SK-N-SH treated with all-trans-retinoic acid at 6 μM for 48 hours (cell line): ENCODE measurements around the gene XCL1.

Experiments used
- ARNTL ChIP-seq: fragments of 450-650 bp; formaldehyde crosslinking; IDR thresholded peaks from 2 replicates; pipeline ENCODE4 v1.5.0; 2020; ENCODE audit warnings: low read depth, mild to moderate bottlenecking, moderate library complexity, borderline replicate concordance
- CREB5 ChIP-seq: fragments of 250-450 bp; sonication (Bioruptor Pico); IDR thresholded peaks from 2 replicates; pipeline ENCODE4 v1.5.1; 2020; ENCODE audit warnings: low read depth, mild to moderate bottlenecking, moderate library complexity
- CSRNP3 ChIP-seq: fragments of 250-450 bp; sonication (Bioruptor Pico); IDR thresholded peaks from 2 replicates; pipeline ENCODE4 v1.5.1; 2021; ENCODE audit warnings: mild to moderate bottlenecking, moderate library complexity
- ISL1 ChIP-seq: fragments of 250-450 bp; sonication (Bioruptor Pico); IDR thresholded peaks from 2 replicates; pipeline ENCODE4 v2.1.2; 2022; ENCODE audit warnings: mild to moderate bottlenecking, moderate library complexity
- PATZ1 ChIP-seq: fragments of 250-450 bp; sonication (Bioruptor Pico); IDR thresholded peaks from 2 replicates; pipeline ENCODE4 v1.8.0; 2020; ENCODE audit warnings: mild to moderate bottlenecking, moderate library complexity, borderline replicate concordance
- PPARA ChIP-seq: fragments of 250-450 bp; sonication (Bioruptor Pico); IDR thresholded peaks from 2 replicates; pipeline ENCODE4 v1.5.0; 2020; ENCODE audit warnings: mild to moderate bottlenecking, borderline replicate concordance
- RARB ChIP-seq: fragments of 250-450 bp; sonication (Bioruptor Pico); IDR thresholded peaks from 2 replicates; pipeline ENCODE4 v1.8.0; 2021; ENCODE audit warnings: mild to moderate bottlenecking, moderate library complexity
- SNAI2 ChIP-seq: fragments of 250-450 bp; sonication (Bioruptor Pico); IDR thresholded peaks from 2 replicates; pipeline ENCODE4 v1.5.0; 2020; ENCODE audit warnings: mild to moderate bottlenecking, moderate library complexity
- TOX ChIP-seq: fragments of 250-450 bp; sonication (Bioruptor Pico); IDR thresholded peaks from 2 replicates; pipeline ENCODE4 v1.8.0; 2021; ENCODE audit warnings: mild to moderate bottlenecking, moderate library complexity, borderline replicate concordance
- ZFP3 ChIP-seq: fragments of 250-450 bp; sonication (Bioruptor Pico); IDR thresholded peaks from 2 replicates; pipeline ENCODE4 v1.5.0; 2020; ENCODE audit warnings: mild to moderate bottlenecking, moderate library complexity
- ZNF8 ChIP-seq: fragments of 450-650 bp; formaldehyde crosslinking; IDR thresholded peaks from 2 replicates; pipeline ENCODE4 v1.5.0; 2020; ENCODE audit warnings: mild to moderate bottlenecking, moderate library complexity

GRCh38 chr1:168606096-168606495 is 29.7 kb downstream of the XCL1 start:
- TF ChIP-seq PATZ1 (CRISPR knock-in tag) (no peak), CSRNP3 (CRISPR knock-in tag) (no peak), ISL1 (CRISPR knock-in tag) (no peak), ZNF8 (CRISPR knock-in tag) (no peak), ZFP3 (CRISPR knock-in tag) (no peak), TOX (no peak), RARB (CRISPR knock-in tag) (no peak), PPARA (CRISPR knock-in tag) (no peak), SNAI2 (CRISPR knock-in tag) (no peak), ARNTL (no peak), CREB5 (CRISPR knock-in tag) (no peak)
